GM19043 (cell line): ENCODE data around the gene CLDN19.

Source experiments
- ATAC-seq: cut with Tn5 transposase; IDR thresholded peaks from one replicate; pipeline ENCODE4 v1.9.1; 2021; ENCODE audit warnings: low read depth; ENCODE audit not compliant: unreplicated experiment

CLDN19 gene, protein sequence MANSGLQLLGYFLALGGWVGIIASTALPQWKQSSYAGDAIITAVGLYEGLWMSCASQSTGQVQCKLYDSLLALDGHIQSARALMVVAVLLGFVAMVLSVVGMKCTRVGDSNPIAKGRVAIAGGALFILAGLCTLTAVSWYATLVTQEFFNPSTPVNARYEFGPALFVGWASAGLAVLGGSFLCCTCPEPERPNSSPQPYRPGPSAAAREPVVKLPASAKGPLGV

DNA sequence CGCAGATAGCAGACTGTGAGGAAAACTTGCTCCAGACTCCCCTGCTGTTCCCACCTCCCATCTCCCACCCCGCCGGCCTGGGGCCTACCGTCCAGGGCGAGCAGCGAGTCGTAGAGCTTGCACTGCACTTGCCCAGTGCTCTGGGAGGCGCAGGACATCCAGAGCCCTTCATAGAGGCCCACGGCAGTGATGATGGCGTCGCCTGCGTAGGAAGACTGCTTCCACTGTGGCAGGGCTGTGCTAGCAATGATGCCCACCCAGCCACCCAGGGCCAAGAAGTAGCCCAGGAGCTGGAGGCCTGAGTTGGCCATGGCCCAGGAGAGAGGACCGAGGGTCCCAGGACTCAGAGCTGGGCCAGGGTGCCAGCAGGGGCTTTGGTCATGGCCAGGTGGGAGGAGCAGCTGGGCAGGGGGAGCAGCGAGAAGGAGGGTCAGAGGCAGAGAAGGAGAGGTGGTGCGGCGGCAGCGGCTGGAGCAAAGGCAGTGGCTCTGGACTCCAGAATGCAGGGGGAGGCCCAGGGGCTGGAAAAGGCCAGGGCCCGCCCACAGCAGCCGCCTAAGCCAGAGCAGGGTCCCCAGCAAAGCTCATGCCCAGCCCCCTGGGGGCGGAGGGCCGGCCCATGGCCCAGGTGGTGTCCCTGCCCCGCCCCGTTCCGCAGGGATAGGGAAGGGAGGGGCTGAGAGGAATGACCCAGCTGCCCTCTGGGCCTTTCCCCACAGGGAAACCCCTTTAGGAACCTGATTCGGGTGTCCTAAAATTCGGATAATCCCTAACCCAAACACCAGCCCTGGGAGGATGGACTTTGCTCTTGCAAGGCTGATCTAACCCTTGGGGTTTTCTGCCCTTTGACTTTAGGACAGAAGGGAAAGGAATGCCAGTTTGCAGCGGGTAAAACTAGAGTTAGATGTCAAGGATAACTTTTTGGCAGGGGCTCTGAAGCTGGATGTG is at the start of gene CLDN19:
Gene CLDN19 (minus strand): TSS at position 484 of the 948 bp plus-strand sequence. CDS start 173 bp downstream, at position 311.
- no peak for ATAC-seq

DNA sequence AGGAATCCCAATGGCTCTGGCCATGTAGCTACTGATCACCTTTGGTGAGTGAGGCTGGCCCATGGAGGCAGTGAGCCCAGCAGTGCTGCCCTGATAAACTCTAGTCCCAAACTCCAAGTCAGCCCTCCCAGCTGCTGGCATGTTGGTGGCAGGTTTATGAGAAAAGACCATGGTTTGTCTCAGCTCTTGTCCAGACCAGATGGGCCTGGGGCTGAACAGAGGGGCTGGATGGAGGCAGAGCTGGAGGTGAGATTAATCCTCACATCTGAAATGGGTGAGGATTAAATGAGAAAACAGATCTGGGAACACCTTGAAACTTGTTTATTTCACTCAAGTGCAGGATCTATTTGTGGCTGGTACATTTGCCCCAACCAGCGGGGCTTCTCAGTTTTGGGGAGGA is 48.0 kb upstream of the CLDN19 start:
- no peak for ATAC-seq

DNA sequence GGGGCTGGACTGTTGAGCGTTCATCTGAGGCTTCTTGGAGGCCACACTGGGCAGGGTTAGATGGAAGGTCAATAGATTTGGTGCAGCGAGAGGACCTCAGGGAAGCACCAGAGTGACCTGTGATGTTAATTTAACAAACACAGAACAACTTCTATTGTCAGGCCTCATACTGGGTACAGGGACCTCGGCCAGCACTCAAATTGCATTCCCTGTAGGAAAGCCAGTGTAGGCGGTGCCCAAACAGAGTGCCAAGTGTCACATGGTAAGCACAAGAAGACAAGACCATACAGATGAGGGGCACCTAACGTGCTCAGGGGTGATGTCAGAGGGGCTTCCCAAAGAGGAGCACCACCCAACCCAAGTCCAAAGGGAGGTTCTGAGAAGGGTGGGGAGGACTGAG is 46.1 kb upstream of the CLDN19 start:
- no peak for ATAC-seq

DNA sequence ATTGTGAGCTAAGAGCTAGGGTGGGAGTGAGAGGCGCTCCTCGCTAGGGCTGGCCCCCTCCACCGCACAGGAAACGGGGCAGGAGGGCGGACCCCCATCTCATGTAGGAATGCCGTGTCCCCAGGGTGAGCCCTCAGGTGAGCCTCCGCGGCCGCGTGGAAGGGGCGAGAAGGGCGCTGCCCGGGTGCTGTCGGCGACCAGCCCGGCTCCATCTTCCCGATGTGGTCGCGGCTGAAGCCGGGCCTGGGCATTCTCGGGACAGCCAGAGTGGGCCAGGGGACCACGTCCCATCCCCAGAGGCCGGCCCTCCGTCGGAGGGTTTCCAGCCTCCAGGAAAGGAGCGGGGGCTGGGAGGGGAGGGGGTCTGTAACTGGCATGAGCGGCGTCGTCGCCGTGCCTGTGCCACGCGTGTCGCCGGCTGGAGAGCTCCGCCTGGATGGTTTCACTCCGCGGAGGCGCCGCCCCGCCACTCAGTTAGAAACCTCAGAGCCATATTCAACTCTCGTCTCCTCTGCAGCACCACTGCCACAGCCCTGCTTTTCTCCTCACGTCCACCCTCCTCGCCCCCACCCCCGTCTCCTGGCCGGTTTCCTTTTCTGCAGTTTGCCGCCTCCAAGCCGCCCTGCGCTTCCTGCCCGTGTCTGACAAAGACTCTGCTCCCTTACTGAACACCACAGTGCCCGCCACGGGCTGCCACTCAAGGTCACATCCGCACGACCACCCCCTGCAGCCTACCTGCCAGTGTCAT is 45.1 kb upstream of the CLDN19 start, which contains the start of gene TMEM269:
Gene TMEM269 (plus strand): TSS at position 46 of the 748 bp plus-strand sequence. CDS start 4,903 bp downstream, outside the sequence.
- no peak for ATAC-seq

DNA sequence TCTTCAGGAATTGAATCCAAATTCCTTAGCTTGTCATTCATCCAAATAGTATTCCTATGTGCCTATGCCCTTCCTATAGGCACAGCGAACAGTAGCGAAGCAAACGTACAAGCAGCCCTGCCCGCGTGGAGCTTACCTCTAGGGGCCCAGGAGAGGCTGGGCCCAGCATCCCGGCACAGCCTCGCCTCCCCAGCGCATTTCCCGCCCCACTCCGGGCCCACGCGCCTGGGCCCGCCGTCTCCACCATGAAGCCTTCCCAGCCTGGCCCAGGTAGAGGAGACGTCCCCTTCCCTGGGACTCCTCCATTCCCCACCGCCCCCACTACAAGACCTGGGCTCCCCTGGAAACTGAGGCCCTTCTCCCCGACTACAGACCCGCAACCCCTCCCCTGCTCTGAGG is 44.5 kb upstream of the CLDN19 start:
- no peak for ATAC-seq

DNA sequence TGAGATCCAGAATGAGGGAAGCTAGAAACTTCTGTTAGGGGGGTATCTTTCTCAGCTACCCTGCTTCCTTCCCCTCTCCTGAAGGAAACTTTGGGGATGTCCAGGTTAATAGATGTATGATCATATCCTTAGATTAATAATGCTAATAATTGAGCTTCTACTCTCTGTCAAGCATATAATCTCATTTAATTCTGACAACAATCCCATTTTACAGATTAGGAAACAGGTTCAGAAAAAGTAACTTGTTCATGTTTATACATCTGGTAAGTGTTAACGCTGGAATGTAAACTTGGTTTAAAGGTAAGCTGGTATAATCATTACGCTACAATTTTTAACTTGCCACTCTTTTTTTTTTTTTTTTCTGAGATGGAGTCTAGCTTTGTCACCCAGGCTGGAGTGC is 43.1 kb upstream of the CLDN19 start:
- ATAC-seq: no peak

DNA sequence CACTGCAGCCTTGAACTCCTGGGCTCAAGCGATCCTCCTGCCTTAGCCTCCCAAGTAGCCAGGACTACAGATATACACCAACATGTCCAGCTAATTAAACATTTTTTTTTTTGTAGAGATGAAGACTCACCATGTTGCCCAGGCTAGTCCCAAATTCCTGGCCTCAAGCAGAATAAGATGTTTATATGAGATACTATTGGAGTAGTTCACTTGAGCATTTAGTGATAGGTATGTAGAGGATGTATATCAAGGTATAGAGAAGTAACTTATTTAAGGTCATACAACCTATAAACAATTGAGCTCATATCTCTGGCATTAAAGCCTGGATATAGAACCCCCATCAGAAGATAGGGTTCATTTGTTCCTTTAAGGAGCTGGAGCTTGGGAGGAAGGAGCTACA is 40.1 kb upstream of the CLDN19 start:
- ATAC-seq: no peak

DNA sequence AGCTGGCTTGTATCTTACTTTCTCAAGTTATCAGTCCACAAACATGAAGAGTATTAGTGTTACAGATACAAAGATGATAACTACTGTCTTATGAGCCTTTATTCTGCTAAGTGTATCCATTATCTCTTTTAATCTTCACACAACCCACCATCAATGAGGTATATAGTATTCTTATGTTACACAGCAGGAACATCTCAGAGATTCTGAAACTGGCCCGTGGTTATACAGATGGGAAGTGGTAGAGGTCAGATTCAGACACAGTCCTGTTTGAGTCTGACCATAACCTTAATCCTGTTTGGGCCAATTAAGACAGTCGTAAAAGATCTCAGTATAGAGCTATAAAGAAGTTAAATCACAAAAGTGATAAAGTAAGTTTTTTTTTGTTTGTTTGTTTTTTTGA is 39.7 kb upstream of the CLDN19 start:
- no peak for ATAC-seq

DNA sequence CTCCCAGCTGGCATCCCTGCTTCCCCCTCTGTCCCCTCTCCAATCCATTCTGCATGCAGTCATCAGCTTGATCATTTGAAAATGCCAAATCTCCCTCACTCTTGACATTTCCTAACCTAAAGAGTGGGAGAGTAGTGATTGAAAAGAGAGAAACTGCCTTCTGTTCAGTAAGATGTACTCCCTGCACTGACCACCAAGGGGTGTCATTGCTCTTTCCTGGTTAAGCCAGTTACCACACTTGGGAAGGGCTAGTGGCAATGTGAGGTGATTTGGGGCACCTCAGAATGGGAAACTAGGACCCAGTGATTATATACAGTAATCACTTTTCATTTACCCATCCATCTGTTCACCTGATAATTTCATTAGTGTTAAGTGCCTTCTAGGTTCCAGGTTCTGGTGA is 37.8 kb upstream of the CLDN19 start:
- no peak for ATAC-seq

DNA sequence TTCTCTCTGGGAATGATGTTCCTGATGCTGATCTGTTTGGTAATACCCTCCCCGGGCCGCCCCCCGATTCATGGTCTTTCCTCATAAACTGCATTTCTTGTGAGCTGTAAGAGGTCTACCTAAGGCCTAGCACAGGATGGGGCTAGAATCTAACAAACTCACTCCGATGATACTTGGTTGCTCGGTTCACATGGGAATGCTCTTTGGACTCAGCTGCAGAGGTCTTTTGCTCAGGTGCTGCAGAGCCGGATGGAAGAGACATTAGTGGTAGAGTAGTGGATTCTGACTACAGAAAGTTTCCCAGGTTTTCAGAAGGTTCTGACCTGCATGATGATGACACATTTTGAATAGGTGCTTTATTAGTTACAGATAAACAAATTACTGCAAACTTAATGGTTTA is 36.5 kb upstream of the CLDN19 start:
- ATAC-seq: no peak

DNA sequence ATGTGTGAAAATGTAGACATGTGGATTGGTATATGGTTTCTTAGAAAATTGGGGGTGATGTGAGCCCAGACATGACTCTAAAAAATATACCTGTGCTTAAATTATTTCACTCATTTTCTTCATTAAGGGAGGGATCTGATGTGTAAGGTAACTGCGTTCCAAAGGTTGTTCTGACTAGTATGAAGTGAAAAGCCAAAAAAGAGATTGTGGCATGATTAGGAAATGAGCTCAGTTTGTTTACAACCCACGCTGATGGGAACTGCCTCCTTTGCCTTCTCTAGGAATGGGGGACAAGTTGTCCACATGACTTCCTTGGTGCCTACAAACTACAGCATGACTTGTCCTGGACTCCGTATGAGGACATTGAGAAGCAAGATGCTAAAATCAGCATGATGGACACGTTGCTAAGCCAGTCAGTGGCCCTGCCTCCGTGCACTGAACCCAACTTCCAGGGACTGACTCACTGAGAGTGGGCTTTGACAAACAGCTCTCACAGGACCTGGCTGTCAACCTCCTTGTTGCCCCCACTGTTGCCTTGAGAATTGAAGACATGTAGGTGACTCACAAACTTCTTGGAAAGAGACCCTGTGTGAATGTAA is 35.0 kb upstream of the CLDN19 start:
- ATAC-seq: no peak

DNA sequence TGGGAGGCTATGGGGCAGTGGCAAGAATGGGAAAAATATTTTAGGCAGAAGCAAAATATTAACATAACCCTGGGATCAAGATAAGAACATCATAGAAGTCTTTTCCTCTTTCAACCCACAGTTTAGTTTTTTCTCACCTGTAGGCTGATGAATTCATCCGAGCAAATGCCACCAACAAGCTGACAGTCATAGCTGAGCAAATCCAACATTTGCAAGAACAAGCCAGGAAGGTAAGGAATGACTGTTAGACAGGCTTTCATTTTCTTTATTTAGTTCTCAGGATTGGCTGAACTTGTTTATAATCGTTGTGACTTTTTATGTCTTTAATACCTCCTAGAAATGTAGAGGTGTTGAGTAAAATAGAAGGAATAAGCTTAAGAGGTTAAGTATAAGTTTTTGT is 33.4 kb upstream of the CLDN19 start:
- ATAC-seq: no peak

DNA sequence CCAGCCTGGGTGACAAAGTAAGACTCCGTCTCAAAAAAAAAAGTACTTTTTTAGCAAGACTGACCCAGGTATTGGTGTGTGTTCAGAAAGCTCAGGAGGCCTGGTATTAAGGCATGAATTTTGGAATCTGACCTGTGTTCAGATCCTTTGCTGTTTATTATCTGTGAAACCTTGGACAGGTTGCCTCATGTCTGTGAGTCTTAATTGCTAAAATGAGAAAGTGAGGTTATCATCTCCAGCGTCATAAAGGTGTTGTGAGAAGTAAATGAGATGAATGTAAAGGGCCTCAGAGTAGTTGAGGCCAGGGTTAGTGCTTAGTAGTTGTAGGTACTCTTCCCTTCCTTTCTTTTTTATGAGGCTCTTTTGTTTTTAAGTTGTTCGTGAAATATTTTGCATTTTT is 29.8 kb upstream of the CLDN19 start:
- ATAC-seq: no peak

DNA sequence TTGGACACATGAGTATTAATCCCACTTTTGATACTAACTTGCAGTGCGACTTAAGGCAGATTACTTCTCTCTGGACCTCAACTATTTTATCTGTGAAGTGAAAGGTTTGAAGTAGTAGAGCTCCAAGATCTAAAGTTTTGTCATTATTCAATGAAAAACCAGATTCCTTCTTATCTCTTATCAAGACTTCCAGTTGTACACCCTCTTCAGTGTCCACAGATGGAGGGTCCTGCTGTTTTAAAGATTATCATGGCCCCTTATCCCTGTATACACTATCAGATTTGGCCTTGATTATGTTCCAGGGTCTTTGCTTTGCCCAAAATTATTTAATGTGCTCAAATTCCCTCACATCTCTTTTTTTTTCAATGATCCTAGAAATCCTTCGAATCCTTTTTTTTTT is 28.1 kb upstream of the CLDN19 start:
- no peak for ATAC-seq

DNA sequence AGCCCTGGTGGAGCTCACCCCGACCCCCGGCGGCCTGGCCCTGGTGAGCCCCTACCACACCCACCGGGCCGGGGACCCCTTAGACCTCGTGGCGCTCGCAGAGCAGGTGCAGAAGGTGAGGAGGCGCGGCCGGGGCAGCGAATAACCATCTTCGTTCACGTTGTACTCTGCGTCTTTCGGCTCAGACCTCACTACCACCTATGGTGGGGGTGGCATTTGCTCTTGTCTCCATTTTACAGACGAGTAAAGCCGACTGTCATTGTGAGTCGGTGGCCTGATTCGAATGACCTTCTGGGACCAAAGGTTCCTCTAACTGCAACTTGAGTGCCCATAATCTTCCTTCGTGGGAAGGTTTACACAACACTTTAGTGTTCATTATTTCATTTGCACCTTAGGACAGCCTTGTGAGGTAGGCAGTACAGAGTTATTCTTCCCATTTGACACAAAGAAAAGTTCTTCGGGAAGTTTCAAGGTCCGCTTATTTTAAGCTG is 27.5 kb upstream of the CLDN19 start:
- peak; percentile 7 for ATAC-seq

DNA sequence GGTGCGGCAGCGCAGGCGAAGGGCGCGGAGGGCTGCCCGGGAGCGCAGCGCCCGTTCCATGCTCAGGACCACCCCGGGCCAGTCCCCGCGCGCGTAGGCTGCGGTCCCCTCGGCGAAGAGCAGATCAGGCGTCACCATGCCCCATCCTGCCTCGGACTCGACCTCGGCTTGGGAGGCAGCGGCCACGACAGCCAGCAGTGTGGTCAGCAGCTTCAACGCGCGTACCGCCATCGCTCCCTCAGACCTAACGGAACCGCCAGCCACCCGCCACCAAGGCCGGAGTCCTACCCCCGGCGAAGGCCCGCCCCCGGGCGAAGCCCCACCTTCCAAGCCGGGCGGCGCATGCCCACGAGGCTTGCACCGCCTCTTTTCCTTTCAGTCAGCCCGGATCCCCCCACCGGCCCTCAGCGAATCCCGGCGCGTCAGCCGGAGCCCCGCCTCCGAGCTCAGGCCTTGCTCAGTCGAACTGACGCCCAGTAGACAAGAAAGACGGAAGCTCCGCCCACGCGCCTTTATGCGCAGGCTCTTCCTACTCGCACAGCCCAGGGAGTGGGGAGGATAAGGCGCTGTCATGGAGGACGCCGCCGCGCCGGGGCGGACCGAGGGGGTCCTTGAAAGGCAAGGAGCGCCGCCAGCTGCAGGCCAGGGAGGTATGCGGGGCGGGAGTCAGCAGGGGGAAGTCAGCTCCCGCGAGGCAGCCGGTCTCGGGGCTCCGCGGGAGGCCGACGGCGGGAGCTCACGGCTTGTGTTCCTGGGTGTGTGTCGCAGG is 26.9 kb upstream of the CLDN19 start, which contains the start of the genes C1orf50 and P3H1:
Gene C1orf50 (plus strand): TSS at position 509 of the 769 bp plus-strand sequence. CDS start 63 bp downstream, at position 572.
Gene P3H1 (minus strand): TSS at position 288 of the 769 bp plus-strand sequence. CDS start 57 bp downstream, at position 231.
- peak; percentile 93 for ATAC-seq

DNA sequence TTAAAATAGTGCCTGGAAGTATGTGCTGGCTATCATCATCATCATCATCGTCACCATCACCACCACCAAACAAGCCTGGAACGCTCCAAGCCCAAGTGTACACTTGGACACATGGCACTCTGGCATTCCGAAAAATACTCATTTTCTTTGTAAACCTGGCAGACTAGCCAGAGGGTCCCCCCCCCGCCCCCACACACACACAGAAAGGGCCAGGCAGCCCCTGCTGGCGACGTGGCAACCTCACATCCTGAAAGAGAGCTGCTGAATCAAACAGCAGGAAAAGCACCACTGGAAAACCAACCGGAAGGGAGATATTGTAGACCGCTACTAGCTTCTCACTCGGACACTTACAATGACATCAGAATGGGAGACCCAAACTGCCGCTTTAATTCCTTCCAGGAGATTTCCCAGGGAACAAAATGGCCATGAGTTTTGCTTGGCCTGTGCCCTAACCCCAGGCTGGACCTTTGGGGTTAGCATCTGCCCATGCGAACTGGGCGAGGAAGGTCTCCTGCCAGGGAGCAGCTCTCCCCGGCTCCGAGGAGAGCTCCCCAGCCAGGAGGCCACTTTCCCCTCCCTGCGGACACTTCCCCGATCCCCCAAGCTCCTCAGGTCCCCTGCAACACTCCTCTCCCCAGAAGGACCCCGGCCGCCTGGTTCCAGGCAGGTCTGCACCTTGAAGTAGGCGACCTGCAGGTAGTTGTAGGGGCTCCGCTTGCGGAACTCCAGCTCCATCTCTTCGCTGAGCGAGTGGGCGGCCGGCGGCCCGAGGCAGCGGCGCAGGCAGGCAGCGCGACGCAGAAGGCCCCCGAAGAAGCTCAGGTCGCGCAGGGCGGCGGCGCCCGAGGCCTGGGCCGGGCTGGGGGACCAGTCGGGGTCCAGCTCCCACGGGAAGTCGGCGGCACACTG is 26.1 kb upstream of the CLDN19 start:
- peak; percentile 7 for ATAC-seq

DNA sequence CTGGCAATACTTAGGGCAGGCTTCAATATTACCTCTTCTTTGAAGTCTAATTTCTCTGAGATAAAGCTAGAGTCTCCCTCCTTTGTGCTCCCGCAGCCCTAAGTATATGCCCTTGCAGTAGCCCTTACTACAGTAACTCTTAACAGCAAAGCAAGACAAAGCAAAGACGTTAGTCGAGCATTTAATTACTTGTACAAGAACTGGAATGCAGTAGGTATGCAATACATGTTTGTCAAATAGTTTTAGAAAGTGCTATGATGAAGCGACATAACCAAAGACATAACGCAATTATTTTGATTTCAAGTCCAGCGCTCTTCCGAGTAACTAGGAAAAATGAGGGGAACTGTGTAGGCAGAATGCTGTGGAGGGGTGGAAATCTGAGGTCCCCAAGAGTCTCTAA is 25.2 kb upstream of the CLDN19 start:
- no peak for ATAC-seq
